Measurements from ENCODE around the gene EIF4A3.

Gene EIF4A3

DNA sequence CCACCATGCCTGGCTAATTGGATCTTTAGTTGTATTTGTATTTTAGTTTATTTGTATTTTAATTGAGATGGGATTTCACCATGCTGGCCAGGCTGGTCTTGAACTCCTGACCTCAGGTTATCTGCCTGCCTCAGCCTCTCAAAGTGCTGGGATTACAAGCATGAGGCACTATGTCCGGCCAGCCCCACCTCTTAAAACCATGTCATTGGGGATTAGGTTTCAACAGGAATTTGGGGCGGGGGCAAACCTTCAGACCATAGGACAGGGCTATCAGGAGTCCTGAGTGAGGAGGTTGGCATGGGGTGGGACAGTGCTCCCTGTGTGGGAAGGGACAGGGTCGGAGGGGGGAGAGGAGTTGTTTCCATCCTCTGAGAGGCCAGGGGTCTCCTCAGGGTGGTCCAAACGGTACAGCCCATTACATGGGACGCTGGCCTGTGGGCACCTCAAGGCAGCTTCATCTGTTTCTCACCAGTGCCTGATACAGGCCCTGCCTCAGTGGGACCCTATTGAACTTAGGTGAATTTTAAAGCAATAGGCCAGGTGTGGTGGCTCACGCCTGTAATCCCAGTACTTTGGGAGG is 23.9 kb downstream of the EIF4A3 start:
- TF ChIP-seq, protein P1, sequence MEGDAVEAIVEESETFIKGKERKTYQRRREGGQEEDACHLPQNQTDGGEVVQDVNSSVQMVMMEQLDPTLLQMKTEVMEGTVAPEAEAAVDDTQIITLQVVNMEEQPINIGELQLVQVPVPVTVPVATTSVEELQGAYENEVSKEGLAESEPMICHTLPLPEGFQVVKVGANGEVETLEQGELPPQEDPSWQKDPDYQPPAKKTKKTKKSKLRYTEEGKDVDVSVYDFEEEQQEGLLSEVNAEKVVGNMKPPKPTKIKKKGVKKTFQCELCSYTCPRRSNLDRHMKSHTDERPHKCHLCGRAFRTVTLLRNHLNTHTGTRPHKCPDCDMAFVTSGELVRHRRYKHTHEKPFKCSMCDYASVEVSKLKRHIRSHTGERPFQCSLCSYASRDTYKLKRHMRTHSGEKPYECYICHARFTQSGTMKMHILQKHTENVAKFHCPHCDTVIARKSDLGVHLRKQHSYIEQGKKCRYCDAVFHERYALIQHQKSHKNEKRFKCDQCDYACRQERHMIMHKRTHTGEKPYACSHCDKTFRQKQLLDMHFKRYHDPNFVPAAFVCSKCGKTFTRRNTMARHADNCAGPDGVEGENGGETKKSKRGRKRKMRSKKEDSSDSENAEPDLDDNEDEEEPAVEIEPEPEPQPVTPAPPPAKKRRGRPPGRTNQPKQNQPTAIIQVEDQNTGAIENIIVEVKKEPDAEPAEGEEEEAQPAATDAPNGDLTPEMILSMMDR (IDR thresholded peaks at IDR 0.05; ENCODE audit: low read depth, low read length) = no peak
- no peak for DNase-seq (ENCODE audit: low read depth, low spot score)
- in situ Hi-C loops (cut with HindIII; ENCODE audit: low sequenced_read_pairs) = no loop called here
- no peak overlapping the region for H3K4me3 ChIP-seq (ENCODE audit: low read depth, low read length)

GRCh38 chr17:80122026-80122575 is 24.8 kb downstream of the EIF4A3 start:
- DNase-seq (ENCODE audit: low read depth, low spot score) = no peak
- in situ Hi-C loops (cut with HindIII; ENCODE audit: low sequenced_read_pairs) = no loop called here
- no peak overlapping the region for H3K4me3 ChIP-seq (ENCODE audit: low read depth, low read length)
- TF ChIP-seq, protein P1 (IDR thresholded peaks at IDR 0.05; ENCODE audit: low read depth, low read length) = no peak

- DNase-seq (ENCODE audit: low read depth, low spot score) = no peak
- TF ChIP-seq, protein P1 (IDR thresholded peaks at IDR 0.05; ENCODE audit: low read depth, low read length) = no peak
- no peak overlapping the region for H3K4me3 ChIP-seq (ENCODE audit: low read depth, low read length)
- in situ Hi-C loops (cut with HindIII; ENCODE audit: low sequenced_read_pairs) = no loop called here
Observed at GRCh38 chr17:80119839-80120238, 27.1 kb downstream of the EIF4A3 start.

DNA sequence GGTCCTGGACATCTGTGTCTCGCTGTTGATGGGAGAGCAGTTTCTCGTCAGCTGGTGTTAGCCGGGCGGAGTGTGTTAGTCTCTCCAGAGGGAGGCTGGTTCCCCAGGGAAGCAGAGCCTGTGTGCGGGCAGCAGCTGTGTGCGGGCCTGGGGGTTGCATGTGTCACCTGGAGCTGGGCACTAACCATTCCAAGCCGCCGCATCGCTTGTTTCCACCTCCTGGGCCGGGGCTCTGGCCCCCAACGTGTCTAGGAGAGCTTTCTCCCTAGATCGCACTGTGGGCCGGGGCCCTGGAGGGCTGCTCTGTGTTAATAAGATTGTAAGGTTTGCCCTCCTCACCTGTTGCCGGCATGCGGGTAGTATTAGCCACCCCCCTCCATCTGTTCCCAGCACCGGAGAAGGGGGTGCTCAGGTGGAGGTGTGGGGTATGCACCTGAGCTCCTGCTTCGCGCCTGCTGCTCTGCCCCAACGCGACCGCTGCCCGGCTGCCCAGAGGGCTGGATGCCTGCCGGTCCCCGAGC is 27.6 kb downstream of the EIF4A3 start:
- TF ChIP-seq, protein P1 (IDR thresholded peaks at IDR 0.05; ENCODE audit: low read depth, low read length) = no peak
- in situ Hi-C loops (cut with HindIII; ENCODE audit: low sequenced_read_pairs) = no loop called here
- H3K4me3 ChIP-seq (ENCODE audit: low read depth, low read length) = no peak overlapping the region
- DNase-seq (ENCODE audit: low read depth, low spot score) = no peak

- TF ChIP-seq, protein P1 (IDR thresholded peaks at IDR 0.05; ENCODE audit: low read depth, low read length) = no peak
- DNase-seq (ENCODE audit: low read depth, low spot score) = no peak
- in situ Hi-C loops (cut with HindIII; ENCODE audit: low sequenced_read_pairs) = no loop called here
- no peak overlapping the region for H3K4me3 ChIP-seq (ENCODE audit: low read depth, low read length)
Observed at GRCh38 chr17:80118601-80119270, 28.2 kb downstream of the EIF4A3 start.

DNA sequence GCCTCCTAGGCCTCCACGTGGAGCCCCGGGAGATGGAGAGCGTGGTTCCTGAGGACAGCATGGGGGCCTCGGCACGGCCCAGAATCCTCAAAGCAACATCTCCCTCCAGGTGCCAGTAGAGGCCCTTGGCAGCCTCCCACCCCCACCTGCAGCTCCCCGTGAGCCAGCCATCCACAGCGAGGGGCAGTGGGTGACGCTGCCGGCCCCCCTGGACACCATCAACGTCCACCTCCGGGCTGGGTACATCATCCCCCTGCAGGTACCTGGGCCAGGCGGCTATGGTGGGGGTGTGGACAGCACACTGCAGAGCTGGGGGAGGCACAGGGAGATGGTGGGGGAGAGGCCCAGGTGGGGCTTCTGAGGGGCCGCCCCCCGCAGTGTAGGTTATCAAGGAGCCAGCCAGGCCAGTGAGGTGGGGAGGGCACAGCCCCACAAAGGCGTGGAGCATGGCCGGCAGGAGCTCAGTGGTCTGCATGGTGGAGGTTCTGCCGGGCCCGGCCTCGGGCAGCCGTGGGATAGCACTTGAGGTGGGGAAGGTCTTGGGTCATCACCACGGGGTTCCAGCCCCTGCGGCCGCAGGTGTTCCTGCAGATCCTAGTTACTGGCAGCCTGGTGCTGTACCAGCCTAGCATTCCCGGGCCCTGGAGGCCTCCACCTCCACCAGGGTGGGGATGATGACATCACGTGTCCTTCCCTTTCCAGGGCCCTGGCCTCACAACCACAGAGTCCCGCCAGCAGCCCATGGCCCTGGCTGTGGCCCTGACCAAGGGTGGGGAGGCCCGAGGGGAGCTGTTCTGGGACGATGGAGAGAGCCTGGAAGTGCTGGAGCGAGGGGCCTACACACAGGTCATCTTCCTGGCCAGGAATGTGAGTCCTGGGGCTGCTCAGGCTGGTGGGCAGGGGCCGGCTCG is 29.2 kb downstream of the EIF4A3 start:
- in situ Hi-C loops (cut with HindIII; ENCODE audit: low sequenced_read_pairs) = no loop called here
- TF ChIP-seq, protein P1 (IDR thresholded peaks at IDR 0.05; ENCODE audit: low read depth, low read length) = no peak
- no peak overlapping the region for H3K4me3 ChIP-seq (ENCODE audit: low read depth, low read length)
- DNase-seq (ENCODE audit: low read depth, low spot score) = no peak

Data from astrocyte of the spinal cord (primary cell).